ENCODE results near the gene DCLRE1B. TPM values are rescaled to one million over a fixed set of nuclear protein-coding genes. Genes with fewer than 3 reads are reported as not detected.

DCLRE1B gene
- total and polyA plus RNA-seq, 9 of the 15 experiments (the other 6 are each of a cell fraction or from before 2014, with no cell fraction given), result 10.6 to 28.8 (median 17.2) TPM

DNA sequence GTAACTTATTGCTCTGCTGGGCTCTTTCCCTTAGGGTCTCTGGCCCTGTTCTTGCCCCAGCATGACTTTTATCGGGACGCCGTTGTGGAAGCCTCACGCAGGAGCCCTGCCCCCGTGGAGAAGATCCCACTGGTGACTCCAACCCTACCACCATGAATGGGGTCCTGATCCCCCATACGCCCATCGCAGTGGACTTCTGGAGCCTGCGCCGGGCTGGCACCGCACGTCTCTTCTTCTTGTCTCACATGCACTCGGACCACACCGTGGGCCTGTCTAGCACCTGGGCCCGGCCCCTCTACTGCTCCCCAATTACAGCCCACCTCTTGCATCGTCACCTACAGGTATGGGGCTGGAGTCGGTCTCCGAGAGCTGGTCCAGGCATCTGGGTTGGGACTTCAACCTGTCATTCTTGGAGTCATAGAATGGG, 322 bp downstream of the DCLRE1B start (continued):
- no peak for TF ChIP-seq ZNF583 (CRISPR knock-in tag; IDR thresholded peaks at IDR 0.05)
- TF ChIP-seq ZNF395 (CRISPR knock-in tag; IDR thresholded peaks at IDR 0.05), result no peak
- TF ChIP-seq ZKSCAN3 (CRISPR knock-in tag; IDR thresholded peaks at IDR 0.05), result no peak
- no peak for TF ChIP-seq ZEB2 (IDR thresholded peaks at IDR 0.05)
- TF ChIP-seq, protein P1, sequence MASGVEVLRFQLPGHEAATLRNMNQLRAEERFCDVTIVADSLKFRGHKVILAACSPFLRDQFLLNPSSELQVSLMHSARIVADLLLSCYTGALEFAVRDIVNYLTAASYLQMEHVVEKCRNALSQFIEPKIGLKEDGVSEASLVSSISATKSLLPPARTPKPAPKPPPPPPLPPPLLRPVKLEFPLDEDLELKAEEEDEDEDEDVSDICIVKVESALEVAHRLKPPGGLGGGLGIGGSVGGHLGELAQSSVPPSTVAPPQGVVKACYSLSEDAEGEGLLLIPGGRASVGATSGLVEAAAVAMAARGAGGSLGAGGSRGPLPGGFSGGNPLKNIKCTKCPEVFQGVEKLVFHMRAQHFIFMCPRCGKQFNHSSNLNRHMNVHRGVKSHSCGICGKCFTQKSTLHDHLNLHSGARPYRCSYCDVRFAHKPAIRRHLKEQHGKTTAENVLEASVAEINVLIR (CRISPR knock-in tag; IDR thresholded peaks at IDR 0.05), result no peak
- TF ChIP-seq MEF2A (IDR thresholded peaks at IDR 0.05; ENCODE audit: control insufficient read depth, low read depth, low read length), result no peak
- no peak for TF ChIP-seq ZNF133 (CRISPR knock-in tag; IDR thresholded peaks at IDR 0.05)
- no peak for TF ChIP-seq SMAD2 (IDR thresholded peaks at IDR 0.05; ENCODE audit: low read depth, low read length)
- TF ChIP-seq ZNF12 (CRISPR knock-in tag; IDR thresholded peaks at IDR 0.05), result peak; percentile 69; the same call in 1 of the 2 replicates
- TF ChIP-seq POLR2AphosphoS5 (IDR thresholded peaks at IDR 0.05; ENCODE audit: control insufficient read depth, insufficient read depth, low read depth, low read length), result no peak
- no peak for TF ChIP-seq ATF7 (IDR thresholded peaks at IDR 0.05)
- TF ChIP-seq IFI16 (CRISPR knock-in tag; IDR thresholded peaks at IDR 0.05), result no peak
- no peak for TF ChIP-seq SNRNP70 (optimal IDR thresholded peaks at IDR 0.05; ENCODE audit: low read depth, low read length)
- TF ChIP-seq ZNF224 (CRISPR knock-in tag; IDR thresholded peaks at IDR 0.05), result no peak
- TF ChIP-seq, protein P2, sequence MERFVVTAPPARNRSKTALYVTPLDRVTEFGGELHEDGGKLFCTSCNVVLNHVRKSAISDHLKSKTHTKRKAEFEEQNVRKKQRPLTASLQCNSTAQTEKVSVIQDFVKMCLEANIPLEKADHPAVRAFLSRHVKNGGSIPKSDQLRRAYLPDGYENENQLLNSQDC (CRISPR knock-in tag; IDR thresholded peaks at IDR 0.05), result 0 out of 2 replicates have a peak, but pooled peaks have one; percentile 52
- TF ChIP-seq E4F1 (CRISPR knock-in tag; IDR thresholded peaks at IDR 0.05; ENCODE audit: borderline replicate concordance), result no peak
- TF ChIP-seq FOXK1 (CRISPR knock-in tag; IDR thresholded peaks at IDR 0.05; ENCODE audit: borderline replicate concordance), result no peak; the same call in 1 of the 2 replicates
- no peak for TF ChIP-seq ZNF174 (CRISPR knock-in tag; IDR thresholded peaks at IDR 0.05)
- peak; percentile 2 for TF ChIP-seq DACH1 (IDR thresholded peaks at IDR 0.05; ENCODE audit: partially characterized antibody)
- TF ChIP-seq, protein P3, sequence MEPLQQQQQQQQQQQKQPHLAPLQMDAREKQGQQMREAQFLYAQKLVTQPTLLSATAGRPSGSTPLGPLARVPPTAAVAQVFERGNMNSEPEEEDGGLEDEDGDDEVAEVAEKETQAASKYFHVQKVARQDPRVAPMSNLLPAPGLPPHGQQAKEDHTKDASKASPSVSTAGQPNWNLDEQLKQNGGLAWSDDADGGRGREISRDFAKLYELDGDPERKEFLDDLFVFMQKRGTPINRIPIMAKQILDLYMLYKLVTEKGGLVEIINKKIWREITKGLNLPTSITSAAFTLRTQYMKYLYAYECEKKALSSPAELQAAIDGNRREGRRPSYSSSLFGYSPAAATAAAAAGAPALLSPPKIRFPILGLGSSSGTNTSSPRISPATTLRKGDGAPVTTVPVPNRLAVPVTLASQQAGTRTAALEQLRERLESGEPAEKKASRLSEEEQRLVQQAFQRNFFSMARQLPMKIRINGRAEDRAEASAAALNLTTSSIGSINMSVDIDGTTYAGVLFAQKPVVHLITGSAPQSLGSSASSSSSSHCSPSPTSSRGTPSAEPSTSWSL (CRISPR knock-in tag; IDR thresholded peaks at IDR 0.05; ENCODE audit: borderline replicate concordance), result no peak
- TF ChIP-seq FOXA3 (CRISPR knock-in tag; conservative IDR thresholded peaks at IDR 0.05 in 1 of 2, IDR thresholded peaks at IDR 0.05 in 1 of 2), result no peak
- TF ChIP-seq, protein P4, sequence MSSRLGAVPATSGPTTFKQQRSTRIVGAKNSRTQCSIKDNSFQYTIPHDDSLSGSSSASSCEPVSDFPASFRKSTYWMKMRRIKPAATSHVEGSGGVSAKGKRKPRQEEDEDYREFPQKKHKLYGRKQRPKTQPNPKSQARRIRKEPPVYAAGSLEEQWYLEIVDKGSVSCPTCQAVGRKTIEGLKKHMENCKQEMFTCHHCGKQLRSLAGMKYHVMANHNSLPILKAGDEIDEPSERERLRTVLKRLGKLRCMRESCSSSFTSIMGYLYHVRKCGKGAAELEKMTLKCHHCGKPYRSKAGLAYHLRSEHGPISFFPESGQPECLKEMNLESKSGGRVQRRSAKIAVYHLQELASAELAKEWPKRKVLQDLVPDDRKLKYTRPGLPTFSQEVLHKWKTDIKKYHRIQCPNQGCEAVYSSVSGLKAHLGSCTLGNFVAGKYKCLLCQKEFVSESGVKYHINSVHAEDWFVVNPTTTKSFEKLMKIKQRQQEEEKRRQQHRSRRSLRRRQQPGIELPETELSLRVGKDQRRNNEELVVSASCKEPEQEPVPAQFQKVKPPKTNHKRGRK (tag; IDR thresholded peaks at IDR 0.05), result peak; percentile 98

Measured in K562 (cell line).